Parathyroid adenoma (tissue), 2 donors: ENCODE data around the gene CSNK1G3.

Source experiments
- H2AFZ ChIP-seq: fragments of 300-600 bp; sonication (generic); one replicate; pipeline ENCODE4 v1.7.0; 2017; ENCODE audit warnings: antibody characterized with exemption, mild to moderate bottlenecking
- H3K27ac ChIP-seq: fragments of 300-600 bp; sonication (generic); one replicate; pipeline ENCODE4 v1.7.0; 2017
- H3K27me3 ChIP-seq: fragments of 300-600 bp; sonication (generic); one replicate; pipeline ENCODE4 v1.7.0; 2017; ENCODE audit warnings: low read length; ENCODE audit not compliant: control insufficient read depth, insufficient read depth
- H3K36me3 ChIP-seq: fragments of 300-600 bp; sonication (generic); one replicate; pipeline ENCODE4 v1.7.0; 2017; ENCODE audit warnings: low read length; ENCODE audit not compliant: control insufficient read depth, insufficient read depth
- H3K4me1 ChIP-seq: fragments of 300-600 bp; sonication (generic); one replicate; pipeline ENCODE4 v1.7.0; 2017; ENCODE audit warnings: control low read depth
- H3K4me2 ChIP-seq: fragments of 300-600 bp; sonication (generic); one replicate; pipeline ENCODE4 v1.7.0; 2017; ENCODE audit warnings: low read length
- H3K4me3 ChIP-seq: fragments of 300-600 bp; sonication (generic); one replicate; pipeline ENCODE4 v1.7.0; 2017; ENCODE audit warnings: low read depth, low read length
- H3K79me2 ChIP-seq: fragments of 300-600 bp; sonication (generic); one replicate; pipeline ENCODE4 v1.7.0; 2017; ENCODE audit warnings: control low read depth
- H3K9ac ChIP-seq: fragments of 300-600 bp; sonication (generic); one replicate; pipeline ENCODE4 v1.7.0; 2017; ENCODE audit warnings: mild to moderate bottlenecking
- H3K9me3 ChIP-seq: fragments of 300-600 bp; sonication (generic); one replicate; pipeline ENCODE4 v1.7.0; 2017; ENCODE audit warnings: low read length; ENCODE audit not compliant: control insufficient read depth
- TF ChIP-seq, protein P1 (sequence below): fragments of 300-600 bp; sonication (generic); IDR thresholded peaks from one replicate; pipeline ENCODE4 v1.7.0; 2017; ENCODE audit warnings: antibody characterized with exemption, mild to moderate bottlenecking
- donor health status: primary hyperparathyroidism.

CSNK1G3 gene

DNA sequence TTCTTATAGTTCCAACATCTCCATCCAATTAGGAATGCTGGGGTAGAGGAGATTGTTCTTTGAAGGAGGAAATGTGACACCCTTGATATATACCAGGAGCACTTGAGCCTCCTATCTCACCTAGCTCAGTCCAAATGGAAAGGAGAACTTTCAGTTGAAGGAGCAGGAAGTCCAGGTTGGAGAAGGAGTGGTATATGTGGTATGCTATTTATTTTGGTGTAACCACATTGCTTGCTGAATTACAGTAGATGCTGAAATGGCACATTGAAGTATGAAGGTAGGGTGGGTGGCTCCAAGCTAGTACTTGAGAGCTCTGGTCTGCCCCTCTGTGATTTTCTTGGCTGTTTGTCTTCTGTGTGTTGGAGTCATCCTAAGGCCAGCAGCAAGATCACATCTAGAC is 6.1 kb downstream of the CSNK1G3 start:
- H3K9me3 ChIP-seq: no peaks in the 10 kb centered on the region
- H3K9ac ChIP-seq: no peak overlapping the region
- H3K79me2 ChIP-seq: peaks cover 6% of the 10 kb centered on the region
- H3K27me3 ChIP-seq: no peaks in the 10 kb centered on the region
- H3K27ac ChIP-seq: no peak overlapping the region
- H2AFZ ChIP-seq: no peak overlapping the region
- no peak overlapping the region for H3K4me3 ChIP-seq
- no peak overlapping the region for H3K4me2 ChIP-seq
- H3K36me3 ChIP-seq: no peaks in the 10 kb centered on the region
- H3K4me1 ChIP-seq: no peaks in the 10 kb centered on the region
- TF ChIP-seq, protein P1, sequence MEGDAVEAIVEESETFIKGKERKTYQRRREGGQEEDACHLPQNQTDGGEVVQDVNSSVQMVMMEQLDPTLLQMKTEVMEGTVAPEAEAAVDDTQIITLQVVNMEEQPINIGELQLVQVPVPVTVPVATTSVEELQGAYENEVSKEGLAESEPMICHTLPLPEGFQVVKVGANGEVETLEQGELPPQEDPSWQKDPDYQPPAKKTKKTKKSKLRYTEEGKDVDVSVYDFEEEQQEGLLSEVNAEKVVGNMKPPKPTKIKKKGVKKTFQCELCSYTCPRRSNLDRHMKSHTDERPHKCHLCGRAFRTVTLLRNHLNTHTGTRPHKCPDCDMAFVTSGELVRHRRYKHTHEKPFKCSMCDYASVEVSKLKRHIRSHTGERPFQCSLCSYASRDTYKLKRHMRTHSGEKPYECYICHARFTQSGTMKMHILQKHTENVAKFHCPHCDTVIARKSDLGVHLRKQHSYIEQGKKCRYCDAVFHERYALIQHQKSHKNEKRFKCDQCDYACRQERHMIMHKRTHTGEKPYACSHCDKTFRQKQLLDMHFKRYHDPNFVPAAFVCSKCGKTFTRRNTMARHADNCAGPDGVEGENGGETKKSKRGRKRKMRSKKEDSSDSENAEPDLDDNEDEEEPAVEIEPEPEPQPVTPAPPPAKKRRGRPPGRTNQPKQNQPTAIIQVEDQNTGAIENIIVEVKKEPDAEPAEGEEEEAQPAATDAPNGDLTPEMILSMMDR: no peak

GRCh38 chr5:123520677-123521247 is 8.8 kb downstream of the CSNK1G3 start:
- TF ChIP-seq, protein P1: no peak
- H3K9me3 ChIP-seq: no peaks in the 10 kb centered on the region
- H3K4me1 ChIP-seq: no peaks in the 10 kb centered on the region
- H3K79me2 ChIP-seq: peaks cover 13% of the 10 kb centered on the region
- no peak overlapping the region for H3K9ac ChIP-seq
- no peak overlapping the region for H2AFZ ChIP-seq
- no peak overlapping the region for H3K4me3 ChIP-seq
- no peak overlapping the region for H3K4me2 ChIP-seq
- no peaks in the 10 kb centered on the region for H3K36me3 ChIP-seq
- no peaks in the 10 kb centered on the region for H3K27me3 ChIP-seq
- no peak overlapping the region for H3K27ac ChIP-seq

- H3K4me1 ChIP-seq: no peaks in the 10 kb centered on the region
- TF ChIP-seq, protein P1: no peak
- H3K27me3 ChIP-seq: no peaks in the 10 kb centered on the region
- no peak overlapping the region for H3K27ac ChIP-seq
- H3K4me2 ChIP-seq: no peak overlapping the region
- no peak overlapping the region for H3K9ac ChIP-seq
- H3K36me3 ChIP-seq: no peaks in the 10 kb centered on the region
- H3K4me3 ChIP-seq: no peak overlapping the region
- no peaks in the 10 kb centered on the region for H3K9me3 ChIP-seq
- H2AFZ ChIP-seq: no peak overlapping the region
- peaks cover 12% of the 10 kb centered on the region for H3K79me2 ChIP-seq
Observed at GRCh38 chr5:123524146-123524545, 12.2 kb downstream of the CSNK1G3 start.

GRCh38 chr5:123527190-123527589 is 15.2 kb downstream of the CSNK1G3 start:
- TF ChIP-seq, protein P1: no peak
- Histone ChIP-seq H3K36me3 (no peaks in the 10 kb centered on the region), H3K4me2 (no peak overlapping the region), H3K4me1 (no peaks in the 10 kb centered on the region), H3K79me2 (peaks cover 9% of the 10 kb centered on the region), H3K9ac (no peak overlapping the region), H3K27ac (no peak overlapping the region), H2AFZ (no peak overlapping the region), H3K4me3 (no peak overlapping the region), H3K9me3 (no peaks in the 10 kb centered on the region), H3K27me3 (no peaks in the 10 kb centered on the region)

- H3K4me3 ChIP-seq: no peak overlapping the region
- TF ChIP-seq, protein P1: no peak
- no peak overlapping the region for H3K9ac ChIP-seq
- H3K4me2 ChIP-seq: no peak overlapping the region
- no peaks in the 10 kb centered on the region for H3K9me3 ChIP-seq
- H2AFZ ChIP-seq: no peak overlapping the region
- no peak overlapping the region for H3K27ac ChIP-seq
- H3K36me3 ChIP-seq: no peaks in the 10 kb centered on the region
- H3K79me2 ChIP-seq: peaks cover 9% of the 10 kb centered on the region
- H3K27me3 ChIP-seq: no peaks in the 10 kb centered on the region
- H3K4me1 ChIP-seq: no peaks in the 10 kb centered on the region
Observed at GRCh38 chr5:123528065-123528464, 16.1 kb downstream of the CSNK1G3 start.
